Endothelial cell (in vitro differentiated cells): ENCODE measurements around the gene AARS2. TPM values are rescaled to one million over a fixed set of nuclear protein-coding genes. Genes with fewer than 3 reads are reported as not detected.

Experiments used
- DNase-seq: peaks from one replicate; pipeline ENCODE4 v3.0.0; 2021; ENCODE audit warnings: low spot score
- H3K27ac Mint-ChIP-seq: one replicate; pipeline ENCODE4 v1.8.0; 2021; ENCODE audit warnings: mixed read lengths, inconsistent platforms; ENCODE audit not compliant: unreplicated experiment
- H3K27me3 Mint-ChIP-seq: one replicate; pipeline ENCODE4 v1.8.0; 2021; ENCODE audit warnings: mild to moderate bottlenecking, moderate library complexity, mixed read lengths, inconsistent platforms; ENCODE audit not compliant: unreplicated experiment
- H3K36me3 Mint-ChIP-seq: one replicate; pipeline ENCODE4 v1.8.0; 2021; ENCODE audit warnings: mild to moderate bottlenecking, low read depth, mixed read lengths, inconsistent platforms; ENCODE audit not compliant: unreplicated experiment
- H3K4me1 Mint-ChIP-seq: one replicate; pipeline ENCODE4 v1.8.0; 2021; ENCODE audit warnings: mild to moderate bottlenecking, mixed read lengths, inconsistent platforms; ENCODE audit not compliant: unreplicated experiment
- H3K4me3 Mint-ChIP-seq: one replicate; pipeline ENCODE4 v1.8.0; 2021; ENCODE audit warnings: mild to moderate bottlenecking, mixed read lengths, inconsistent platforms; ENCODE audit not compliant: unreplicated experiment
- H3K9me3 Mint-ChIP-seq: one replicate; pipeline ENCODE4 v1.8.0; 2021; ENCODE audit warnings: mixed read lengths, inconsistent platforms; ENCODE audit not compliant: unreplicated experiment
- total RNA-seq: library from RNA; stranded (reverse); fragmentation: NEBNext Ultra II Directional; extraction: Animal tissue kit (Norgen Biotek cat#: 25700); gene quantifications from one replicate; pipeline ENCODE4 v1.2.1, GENCODE V29; 2021; ENCODE audit not compliant: unreplicated experiment
- TF ChIP-seq, protein P1 (sequence below): fragments of 200-600 bp; sonication (generic); IDR thresholded peaks from one replicate; pipeline ENCODE4 v1.5.0; 2021; ENCODE audit warnings: antibody characterized with exemption; ENCODE audit not compliant: unreplicated experiment

The AARS2 gene
- total RNA-seq, 1 donor from 2014 or later = 16.0 TPM

GRCh38 chr6:44342052-44342451 is 28.9 kb upstream of the AARS2 start:
- Mint-ChIP-seq H3K9me3 (no peaks in the 10 kb centered on the region), H3K4me1 (no peaks in the 10 kb centered on the region), H3K27ac (no peak overlapping the region), H3K4me3 (no peak overlapping the region), H3K36me3 (no peaks in the 10 kb centered on the region), H3K27me3 (peaks cover 3% of the 10 kb centered on the region)
- TF ChIP-seq, protein P1, sequence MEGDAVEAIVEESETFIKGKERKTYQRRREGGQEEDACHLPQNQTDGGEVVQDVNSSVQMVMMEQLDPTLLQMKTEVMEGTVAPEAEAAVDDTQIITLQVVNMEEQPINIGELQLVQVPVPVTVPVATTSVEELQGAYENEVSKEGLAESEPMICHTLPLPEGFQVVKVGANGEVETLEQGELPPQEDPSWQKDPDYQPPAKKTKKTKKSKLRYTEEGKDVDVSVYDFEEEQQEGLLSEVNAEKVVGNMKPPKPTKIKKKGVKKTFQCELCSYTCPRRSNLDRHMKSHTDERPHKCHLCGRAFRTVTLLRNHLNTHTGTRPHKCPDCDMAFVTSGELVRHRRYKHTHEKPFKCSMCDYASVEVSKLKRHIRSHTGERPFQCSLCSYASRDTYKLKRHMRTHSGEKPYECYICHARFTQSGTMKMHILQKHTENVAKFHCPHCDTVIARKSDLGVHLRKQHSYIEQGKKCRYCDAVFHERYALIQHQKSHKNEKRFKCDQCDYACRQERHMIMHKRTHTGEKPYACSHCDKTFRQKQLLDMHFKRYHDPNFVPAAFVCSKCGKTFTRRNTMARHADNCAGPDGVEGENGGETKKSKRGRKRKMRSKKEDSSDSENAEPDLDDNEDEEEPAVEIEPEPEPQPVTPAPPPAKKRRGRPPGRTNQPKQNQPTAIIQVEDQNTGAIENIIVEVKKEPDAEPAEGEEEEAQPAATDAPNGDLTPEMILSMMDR = no peak
- no peak for DNase-seq

GRCh38 chr6:44341095-44341890 is 28.1 kb upstream of the AARS2 start:
- Mint-ChIP-seq H3K27me3 (peaks cover 3% of the 10 kb centered on the region), H3K27ac (no peak overlapping the region), H3K36me3 (no peaks in the 10 kb centered on the region), H3K4me3 (no peak overlapping the region), H3K9me3 (no peaks in the 10 kb centered on the region), H3K4me1 (no peaks in the 10 kb centered on the region)
- DNase-seq = no peak
- TF ChIP-seq, protein P1 = no peak

- no peak for DNase-seq
- TF ChIP-seq, protein P1 = no peak
- Mint-ChIP-seq H3K27me3 (peaks cover 3% of the 10 kb centered on the region), H3K9me3 (no peaks in the 10 kb centered on the region), H3K4me3 (no peak overlapping the region), H3K36me3 (no peaks in the 10 kb centered on the region), H3K27ac (no peak overlapping the region), H3K4me1 (peaks cover 8% of the 10 kb centered on the region)
These were observed 26.8 kb upstream of the AARS2 start for GRCh38 chr6:44339763-44340625.

DNA sequence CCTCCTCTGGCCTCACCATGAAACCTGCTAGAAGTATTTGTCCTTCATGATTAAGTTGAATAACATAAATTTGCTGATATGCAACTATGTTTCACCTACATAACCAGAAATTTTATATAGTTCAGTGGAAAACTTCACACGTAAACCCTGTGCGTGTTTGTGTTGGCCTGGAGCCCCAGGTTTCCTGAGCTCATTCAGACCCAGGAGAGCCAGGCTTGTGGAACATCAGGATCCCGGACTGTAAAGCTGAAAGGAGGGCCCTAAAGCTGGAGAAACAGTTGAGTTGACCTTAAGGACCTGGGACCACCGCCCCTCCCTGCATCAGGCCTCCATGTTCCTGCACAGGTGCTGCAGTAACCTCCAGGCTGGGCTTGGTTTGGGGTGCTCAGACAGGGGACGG is 26.2 kb upstream of the AARS2 start:
- no peaks in the 10 kb centered on the region for H3K9me3 Mint-ChIP-seq
- peaks cover 1% of the 10 kb centered on the region for H3K27me3 Mint-ChIP-seq
- peaks cover 8% of the 10 kb centered on the region for H3K4me1 Mint-ChIP-seq
- TF ChIP-seq, protein P1 = no peak
- DNase-seq = no peak
- no peak overlapping the region for H3K4me3 Mint-ChIP-seq
- H3K27ac Mint-ChIP-seq = no peak overlapping the region
- H3K36me3 Mint-ChIP-seq = no peaks in the 10 kb centered on the region
